ENCODE measurements around the gene AMOTL2. TPM values are rescaled to one million over a fixed set of nuclear protein-coding genes. Genes with fewer than 3 reads are reported as not detected.
A peak's percentile ranks its signal among the peaks of the same experiment; 100 is the strongest.

The AMOTL2 gene
- total RNA-seq, 1 donor from 2014 or later: not detected

- intact Hi-C loops (cut with micrococcal nuclease): loop anchor here (5.0 kb wide), 2 partner anchors 447 to 1587 kb away; no protein-coding TSS in a partner anchor
- no peaks in the 10 kb centered on the region for H3K9me3 Mint-ChIP-seq
- H3K36me3 Mint-ChIP-seq (ENCODE audit: low read depth): no peaks in the 10 kb centered on the region
- no peak overlapping the region for H3K4me3 Mint-ChIP-seq
- no peak for TF ChIP-seq CTCF (IDR thresholded peaks at IDR 0.05)
- ATAC-seq (ENCODE audit: low read depth) (no peak), DNase-seq (no peak)
- no peak overlapping the region for H3K27ac Mint-ChIP-seq
- ChIA-PET POLR2A (no interaction called here), CTCF (interaction anchor here (1.1 to 3.2 kb wide), 3 partner anchors 163 to 180 kb away, joined by 4 to 21 read pairs (median 4); no protein-coding TSS in a partner anchor)
- H3K27me3 Mint-ChIP-seq: peaks cover 33% of the 10 kb centered on the region
- H3K4me1 Mint-ChIP-seq: peaks cover 4% of the 10 kb centered on the region
Observed at GRCh38 chr3:134309987-134310700, 64.1 kb downstream of the AMOTL2 start.

- CTCF ChIA-PET: interaction anchor here (1.2 to 3.2 kb wide), 4 partner anchors 95 to 185 kb away, joined by 4 to 21 read pairs (median 11); no protein-coding TSS in a partner anchor
- no peak overlapping the region for H3K4me3 Mint-ChIP-seq
Observed at GRCh38 chr3:134308350-134308891, 65.8 kb downstream of the AMOTL2 start.

GRCh38 chr3:134307425-134307824 lies 66.8 kb downstream of the AMOTL2 start:
- no peak overlapping the region for H3K27ac Mint-ChIP-seq
- peaks cover 27% of the 10 kb centered on the region for H3K27me3 Mint-ChIP-seq
- peaks cover 2% of the 10 kb centered on the region for H3K4me1 Mint-ChIP-seq
- ChIA-PET POLR2A (no interaction called here), CTCF (interaction anchor here (1.0 to 3.2 kb wide), 5 partner anchors 83 to 186 kb away, joined by 4 to 21 read pairs (median 6); no protein-coding TSS in a partner anchor)
- no peak for ATAC-seq (ENCODE audit: low read depth)
- H3K4me3 Mint-ChIP-seq: no peak overlapping the region
- intact Hi-C loops (cut with micrococcal nuclease): loop anchor here (5.0 kb wide), 2 partner anchors 450 to 1590 kb away; no protein-coding TSS in a partner anchor
- no peaks in the 10 kb centered on the region for H3K9me3 Mint-ChIP-seq
- TF ChIP-seq CTCF (IDR thresholded peaks at IDR 0.05): no peak
- DNase-seq: no peak
- H3K36me3 Mint-ChIP-seq (ENCODE audit: low read depth): no peaks in the 10 kb centered on the region

More at GRCh38 chr3:134308350-134308891, 65.8 kb downstream of the AMOTL2 start:
- no peak overlapping the region for H3K27ac Mint-ChIP-seq
- peak; percentile 46 for DNase-seq
- no peaks in the 10 kb centered on the region for H3K36me3 Mint-ChIP-seq (ENCODE audit: low read depth)
- ATAC-seq (ENCODE audit: low read depth): peak; percentile 84
- peaks cover 4% of the 10 kb centered on the region for H3K4me1 Mint-ChIP-seq
- POLR2A ChIA-PET: no interaction called here
- no peak for TF ChIP-seq CTCF (IDR thresholded peaks at IDR 0.05)
- intact Hi-C loops (cut with micrococcal nuclease): loop anchor here (1.0 to 5.0 kb wide), 5 partner anchors 95 to 1589 kb away; no protein-coding TSS in a partner anchor
- H3K9me3 Mint-ChIP-seq: no peaks in the 10 kb centered on the region
- peaks cover 29% of the 10 kb centered on the region for H3K27me3 Mint-ChIP-seq

- Mint-ChIP-seq H3K9me3 (no peaks in the 10 kb centered on the region), H3K27me3 (peaks cover 23% of the 10 kb centered on the region), H3K27ac (no peak overlapping the region), H3K4me3 (no peak overlapping the region), H3K36me3 (ENCODE audit: low read depth) (no peaks in the 10 kb centered on the region), H3K4me1 (peaks cover 2% of the 10 kb centered on the region)
- ATAC-seq (ENCODE audit: low read depth) (no peak), DNase-seq (no peak)
- no peak for TF ChIP-seq CTCF (IDR thresholded peaks at IDR 0.05)
- ChIA-PET POLR2A (no interaction called here), CTCF (interaction anchor here (1.4 kb wide), 1 partner anchor 93 kb away, joined by 3 read pairs; no protein-coding TSS in a partner anchor)
- intact Hi-C loops (cut with micrococcal nuclease): loop anchor here (5.0 kb wide), 2 partner anchors 451 to 1591 kb away; no protein-coding TSS in a partner anchor
Observed at GRCh38 chr3:134306320-134306719, 67.9 kb downstream of the AMOTL2 start.

Other genes starting within 250 kb of the AMOTL2 start
- 34.0 and 38.8 TPM in 2 replicates for gene RYK, start 123.6 kb downstream of the AMOTL2 start, total RNA-seq
- 27.5 and 31.3 TPM in 2 replicates for gene ANAPC13, start 111.5 kb upstream of the AMOTL2 start, total RNA-seq
- 21.3 and 24.6 TPM in 2 replicates for gene CEP63, start 111.6 kb upstream of the AMOTL2 start, total RNA-seq